Fibroblast of lung (primary cell): ENCODE measurements around the gene ABCA13. TPM values are rescaled to one million over a fixed set of nuclear protein-coding genes. Genes with fewer than 3 reads are reported as not detected.

Source experiments
- DNase-seq, 2 donors: peaks; one replicate each; pipeline versions ENCODE4 v3.0.0 to v3.0.0-alpha.2; 2010; ENCODE audit warnings: low read depth in 2 of 2
- H2AFZ ChIP-seq: 2 replicates; pipeline ENCODE4 v1.5.1; 2012; ENCODE audit warnings: low read length, control low read depth, inconsistent platforms
- H3K27ac ChIP-seq: 2 replicates; pipeline ENCODE4 v1.5.1; 2011; ENCODE audit warnings: low read length, control low read depth; ENCODE audit not compliant: insufficient read depth
- H3K27me3 ChIP-seq: 2 replicates; pipeline ENCODE4 v1.5.1; 2011; ENCODE audit warnings: mild to moderate bottlenecking, low read length; ENCODE audit not compliant: control insufficient read depth, insufficient read depth
- H3K36me3 ChIP-seq: 2 replicates; pipeline ENCODE4 v1.5.1; 2011; ENCODE audit warnings: low read length; ENCODE audit not compliant: control insufficient read depth, insufficient read depth
- H3K4me1 ChIP-seq: 2 replicates; pipeline ENCODE4 v1.5.1; 2011; ENCODE audit warnings: low read length; ENCODE audit not compliant: control insufficient read depth, insufficient read depth; ENCODE audit errors: extremely low read depth
- H3K4me2 ChIP-seq: 2 replicates; pipeline ENCODE4 v1.5.1; 2011; ENCODE audit warnings: low read length, control low read depth; ENCODE audit not compliant: insufficient read depth; ENCODE audit errors: extremely low read depth
- H3K4me3 ChIP-seq, 4 experiments: fragments of 200-600 bp in 1 of 4; sonication (generic) in 1 of 4; replicated peaks in 1 of 4; 2 replicates each; pipeline ENCODE4 v1.5.1; 2011 to 2016; ENCODE audit warnings: low read length in 4 of 4, low read depth in 3 of 4, mild to moderate bottlenecking in 3 of 4, control low read depth in 2 of 4, inconsistent platforms in 1 of 4, mixed read lengths in 1 of 4; ENCODE audit not compliant: insufficient read depth in 1 of 4; ENCODE audit errors: control extremely low read depth in 1 of 4
- H3K79me2 ChIP-seq: 2 replicates; pipeline ENCODE4 v1.5.1; 2012; ENCODE audit warnings: mild to moderate bottlenecking, low read length, inconsistent platforms; ENCODE audit not compliant: control insufficient read depth, insufficient read depth
- H3K9ac ChIP-seq: 2 replicates; pipeline ENCODE4 v1.5.1; 2011; ENCODE audit warnings: mild to moderate bottlenecking, low read length, control low read depth; ENCODE audit not compliant: insufficient read depth
- H3K9me3 ChIP-seq: 2 replicates; pipeline ENCODE4 v1.5.1; 2012; ENCODE audit warnings: low read depth, low read length; ENCODE audit not compliant: control insufficient read depth, insufficient read depth
- H4K20me1 ChIP-seq: 2 replicates; pipeline ENCODE4 v1.5.1; 2011; ENCODE audit warnings: low read length; ENCODE audit not compliant: control insufficient read depth, insufficient read depth; ENCODE audit errors: extremely low read depth
- CTCF ChIP-seq, 2 donors: IDR thresholded peaks in 1 of 2; conservative IDR thresholded peaks in 1 of 2; 1 replicate in 1 of 2; 2 replicates in 1 of 2; pipeline ENCODE4 v1.5.1; 2011 to 2012; ENCODE audit warnings: low read length in 2 of 2, control low read depth in 1 of 2, inconsistent platforms in 1 of 2, low read depth in 1 of 2, mild to moderate bottlenecking in 1 of 2
- EZH2 ChIP-seq: IDR thresholded peaks from 2 replicates; pipeline ENCODE4 v1.5.1; 2012; ENCODE audit warnings: low read length, control low read depth, mild to moderate bottlenecking; ENCODE audit errors: missing control alignments
- polyA plus RNA-seq, 2 donors: library from polyadenylated mRNA; depleted of rRNA in 1 of 2; stranded (reverse) in 1 of 2; unstranded in 1 of 2; fragments of >200 nt; gene quantifications; 2 replicates each; pipeline ENCODE4 v1.2.1, GENCODE V29; 2011 to 2012; ENCODE audit warnings: missing spikeins in 1 of 2
- total RNA-seq: library from RNA; depleted of rRNA; stranded (reverse); fragments of >200 nt; gene quantifications from 2 replicates; pipeline ENCODE4 v1.2.1, GENCODE V29; 2014

Gene ABCA13
- total and polyA plus RNA-seq, 2 donors (not counting 1 experiment from before 2014, with no cell fraction given): 0.08 to 10.9 TPM

GRCh38 chr7:48518092-48518491 lies 346.8 kb downstream of the ABCA13 start:
- Histone ChIP-seq H3K9ac (no peak overlapping the region), H4K20me1 (no peaks in the 10 kb centered on the region), H3K36me3 (no peaks in the 10 kb centered on the region), H3K4me2 (no peak overlapping the region), H3K27ac (no peak overlapping the region), H3K9me3 (no peaks in the 10 kb centered on the region), H3K79me2 (no peaks in the 10 kb centered on the region), H3K27me3 (no peaks in the 10 kb centered on the region), H3K4me1 (no peaks in the 10 kb centered on the region), H3K4me3 (no peak overlapping the region), H2AFZ (no peak overlapping the region)
- TF ChIP-seq CTCF (conservative IDR thresholded peaks at IDR 0.05 in 1 of 2, IDR thresholded peaks at IDR 0.05 in 1 of 2; ENCODE audit: low read depth in 1 of 2, low read length in 2 of 2) (no peak), EZH2 (no peak)
- DNase-seq: no peak

- TF ChIP-seq EZH2 (no peak), CTCF (conservative IDR thresholded peaks at IDR 0.05 in 1 of 2, IDR thresholded peaks at IDR 0.05 in 1 of 2; ENCODE audit: low read depth in 1 of 2, low read length in 2 of 2) (no peak)
- H3K9ac ChIP-seq: no peak overlapping the region
- no peak for DNase-seq
Observed at GRCh38 chr7:48522692-48523091, 351.4 kb downstream of the ABCA13 start.

GRCh38 chr7:48525736-48526732 lies 354.8 kb downstream of the ABCA13 start:
- Histone ChIP-seq H3K4me3 (no peak overlapping the region), H3K27me3 (no peaks in the 10 kb centered on the region), H4K20me1 (no peaks in the 10 kb centered on the region), H3K79me2 (no peaks in the 10 kb centered on the region), H3K4me2 (no peak overlapping the region), H3K27ac (no peak overlapping the region), H3K9ac (no peak overlapping the region), H3K4me1 (no peaks in the 10 kb centered on the region), H3K9me3 (no peaks in the 10 kb centered on the region), H2AFZ (no peak overlapping the region), H3K36me3 (no peaks in the 10 kb centered on the region)
- TF ChIP-seq CTCF (conservative IDR thresholded peaks at IDR 0.05 in 1 of 2, IDR thresholded peaks at IDR 0.05 in 1 of 2; ENCODE audit: low read depth in 1 of 2, low read length in 2 of 2) (no peak), EZH2 (no peak)
- no peak for DNase-seq

More at GRCh38 chr7:48522692-48523091, 351.4 kb downstream of the ABCA13 start:
- Histone ChIP-seq H4K20me1 (no peaks in the 10 kb centered on the region), H3K4me2 (no peak overlapping the region), H3K9me3 (no peaks in the 10 kb centered on the region), H3K27ac (no peak overlapping the region), H3K4me3 (no peak overlapping the region), H3K36me3 (no peaks in the 10 kb centered on the region), H3K27me3 (no peaks in the 10 kb centered on the region), H2AFZ (no peak overlapping the region), H3K4me1 (no peaks in the 10 kb centered on the region), H3K79me2 (no peaks in the 10 kb centered on the region)
